K562 (cell line): ENCODE data around the gene C13orf46. TPM values are rescaled to one million over a fixed set of nuclear protein-coding genes. Genes with fewer than 3 reads are reported as not detected.

ENCODE experiments used
- ATAC-seq: fragments of 200-7000 bp; cut with Tn5 transposase; 3 replicates; pipeline ENCODE4 v1.9.1; 2020; ENCODE audit warnings: moderate library complexity
- BruUV-seq: library from RNA; stranded (reverse); fragments of 400-500 nt; replicated peaks from 2 replicates; lab custom pipeline; 2021; lab: Mats Ljungman, UMichigan
- CTCF ChIA-PET: fragments of 300-600 bp; formaldehyde crosslinking; extraction: SDS; loops from one replicate; lab custom pipeline; 2021; ENCODE audit warnings: low intra/inter-chr PET ratio; lab: Yijun Ruan, JAX
- POLR2A ChIA-PET: fragments of 300-600, 350-650 bp; sonication (Branson Sonifier 250); formaldehyde crosslinking; extraction: SDS; loops from one replicate; lab custom pipeline; 2021; ENCODE audit warnings: antibody characterized with exemption, inconsistent platforms; lab: Yijun Ruan, JAX
- DNase-seq, 4 experiments: peaks; one replicate each; pipeline versions ENCODE4 v3.0.0 to v3.0.0-alpha.2; 2011 to 2018; ENCODE audit warnings: low spot score in 3 of 4, mixed read lengths in 3 of 4; ENCODE audit errors: extremely low read depth in 1 of 4
- FAIRE-seq: peaks from 2 replicates; lab custom pipeline; 2011; peaks lifted over from hg19 to GRCh38; lab: Jason Lieb, UNC
- H2AFZ ChIP-seq: 2 replicates; pipeline ENCODE4 v1.6.0; 2011; ENCODE audit warnings: low read depth, low read length, control low read depth, inconsistent platforms
- H3K27ac ChIP-seq: fragments of 200-600 bp; 3 replicates; pipeline ENCODE4 v1.8.0; 2011; ENCODE audit warnings: low read depth, mild to moderate bottlenecking, control low read depth, inconsistent platforms, low read length, moderate library complexity, mixed read lengths; ENCODE audit errors: extremely low read depth
- H3K27me3 ChIP-seq, 2 experiments: fragments of 300-600 bp in 1 of 2; 2 replicates in 1 of 2; 3 replicates in 1 of 2; pipeline versions ENCODE4 v1.6.0 to v1.8.0; 2011; ENCODE audit warnings: inconsistent platforms in 2 of 2, low read length in 2 of 2, mild to moderate bottlenecking in 1 of 2, mixed read lengths in 1 of 2, moderate library complexity in 1 of 2; ENCODE audit not compliant: control insufficient read depth in 2 of 2, insufficient read depth in 2 of 2
- H3K36me3 ChIP-seq: fragments of 300-600 bp; 3 replicates; pipeline ENCODE4 v1.8.0; 2011; ENCODE audit warnings: mild to moderate bottlenecking, low read length, inconsistent platforms; ENCODE audit not compliant: control insufficient read depth, insufficient read depth
- H3K4me1 ChIP-seq, 2 experiments: fragments of 200-600 bp in 1 of 2; replicated peaks in 1 of 2; 2 replicates in 1 of 2; 3 replicates in 1 of 2; pipeline versions ENCODE4 v1.5.1 to v1.8.0; 2011; ENCODE audit warnings: inconsistent platforms in 2 of 2, low read length in 2 of 2, mild to moderate bottlenecking in 1 of 2, mixed read lengths in 1 of 2, moderate library complexity in 1 of 2; ENCODE audit not compliant: control insufficient read depth in 2 of 2, insufficient read depth in 2 of 2
- H3K4me2 ChIP-seq: 2 replicates; pipeline ENCODE4 v1.6.1; 2011; ENCODE audit warnings: low read length, control low read depth, inconsistent platforms, mixed read lengths; ENCODE audit not compliant: insufficient read depth
- H3K4me3 ChIP-seq: fragments of 200-600 bp; sonication (generic), shearing (Covaris generic); 2 replicates; pipeline ENCODE4 v1.5.1; 2016; ENCODE audit warnings: control low read depth, inconsistent platforms
- H3K79me2 ChIP-seq: fragments of 200-600 bp; 3 replicates; pipeline ENCODE4 v1.8.0; 2011; ENCODE audit warnings: low read length, inconsistent platforms; ENCODE audit not compliant: control insufficient read depth, insufficient read depth
- H3K9ac ChIP-seq, 2 experiments: 2 replicates each; pipeline versions ENCODE4 v1.6.0 to v1.6.1; 2011; ENCODE audit warnings: low read depth in 2 of 2, low read length in 2 of 2, control low read depth in 1 of 2, inconsistent platforms in 1 of 2, mild to moderate bottlenecking in 1 of 2, mixed read lengths in 1 of 2; ENCODE audit not compliant: insufficient read depth in 1 of 2
- H3K9me1 ChIP-seq: one replicate; pipeline ENCODE4 v1.6.0; 2011; ENCODE audit warnings: inconsistent platforms, mild to moderate bottlenecking, low read length, moderate library complexity; ENCODE audit not compliant: control insufficient read depth, insufficient read depth
- H3K9me3 ChIP-seq: replicated peaks from 2 replicates; pipeline ENCODE4 v1.5.1; 2011; ENCODE audit warnings: low read depth, low read length, inconsistent platforms; ENCODE audit not compliant: control insufficient read depth, insufficient read depth
- H4K20me1 ChIP-seq: replicated peaks from 2 replicates; pipeline ENCODE4 v1.6.1; 2011; ENCODE audit warnings: low read length, inconsistent platforms, mixed read lengths; ENCODE audit not compliant: control insufficient read depth, insufficient read depth
- CBFA2T3 ChIP-seq: fragments of 450-650 bp; IDR thresholded peaks from 2 replicates; pipeline ENCODE4 v1.6.1; 2017
- JUND ChIP-seq, 2 experiments: IDR thresholded peaks; 2 replicates in 1 of 2; 3 replicates in 1 of 2; pipeline ENCODE4 v1.6.1; 2011; ENCODE audit warnings: borderline replicate concordance in 2 of 2, low read depth in 2 of 2, low read length in 2 of 2, improper control_type of control experiment in 1 of 2, missing biosample characterization in 1 of 2, missing genetic modification characterization in 1 of 2, missing genetic modification reagents in 1 of 2
- NONO ChIP-seq, 2 experiments: fragments of 200-400 bp in 1 of 2; fragments of 450-650 bp in 1 of 2; formaldehyde crosslinking in 1 of 2; IDR thresholded peaks; 2 replicates each; pipeline ENCODE4 v1.6.1; 2017; ENCODE audit warnings: low read depth in 2 of 2, mild to moderate bottlenecking in 2 of 2, moderate library complexity in 2 of 2, low read length in 1 of 2
- RAD21 ChIP-seq, 2 experiments: fragments of 250-450 bp in 1 of 2; fragments of 450-650 bp in 1 of 2; sonication (Bioruptor Pico) in 1 of 2; formaldehyde crosslinking in 1 of 2; IDR thresholded peaks in 1 of 2; conservative IDR thresholded peaks in 1 of 2; 2 replicates each; pipeline versions ENCODE4 v1.4.0 to v1.8.0; 2020 to 2022; ENCODE audit warnings: mild to moderate bottlenecking in 2 of 2, moderate library complexity in 1 of 2
- XRCC3 ChIP-seq: fragments of 450-650 bp; IDR thresholded peaks from 2 replicates; pipeline ENCODE4 v1.6.1; 2017; ENCODE audit warnings: mild to moderate bottlenecking, moderate library complexity
- ZNF263 ChIP-seq: sonication (generic); formaldehyde crosslinking; IDR thresholded peaks from 2 replicates; pipeline ENCODE4 v1.8.0; 2022; ENCODE audit warnings: mild to moderate bottlenecking, missing genetic modification reagents, borderline replicate concordance
- WGBS: fragments of 100-300 bp; shearing (Covaris generic); methylation state at CpG from one replicate; pipeline ENCODE4 v1.1.6; 2016; ENCODE audit warnings: low coverage, mixed read lengths; ENCODE audit not compliant: insufficient coverage; ENCODE audit errors: missing lambda C conversion rate; 5-methylcytosine and 5-hydroxymethylcytosine counted together
- in situ Hi-C: fragments of 300-500 bp; cut with MboI; formaldehyde crosslinking; loops from 4 replicates; pipeline ENCODE4 v1.15.0; 2018; ENCODE audit warnings: inconsistent platforms, mixed read lengths
- intact Hi-C: fragments of 100-400 bp; cut with micrococcal nuclease; formaldehyde crosslinking; loops from 2 replicates; pipeline ENCODE4 v1.14.2; 2022
- polyA plus RNA-seq, 8 experiments: library from polyadenylated mRNA; depleted of rRNA in 4 of 8; stranded (reverse) in 5 of 8; unstranded in 3 of 8; fragments of >200 nt; fragmentation: Nextera tagmentation in 2 of 8; fragmentation: Illumina TruSeq in 1 of 8; extraction: Ambion mirVana in 2 of 8; extraction: Trizol in 1 of 8; gene quantifications; 2 replicates each; pipeline versions ENCODE4 v1.2.1 to v1.2.3, GENCODE V29; 2011 to 2014; ENCODE audit warnings: inconsistent platforms in 1 of 8, missing spikeins in 1 of 8
- total RNA-seq, 7 experiments: library from RNA; depleted of rRNA in 6 of 7; stranded (reverse); fragments of >200 nt in 6 of 7; fragmentation: Illumina TruSeq in 2 of 7; extraction: Trizol in 2 of 7; gene quantifications; 2 replicates each; pipeline versions ENCODE4 v1.2.1 to v1.2.3, GENCODE V29; 2011 to 2021; ENCODE audit warnings: low replicate concordance in 1 of 7
- TF ChIP-seq, protein P1 (sequence below), 2 experiments: fragments of 450-650 bp; formaldehyde crosslinking in 1 of 2; IDR thresholded peaks; 2 replicates each; pipeline versions ENCODE4 v1.4.0 to v1.6.1; 2014 to 2020; ENCODE audit warnings: mild to moderate bottlenecking in 2 of 2, borderline replicate concordance in 1 of 2, low read depth in 1 of 2
- TF ChIP-seq, protein P2 (sequence below): fragments of 450-650 bp; formaldehyde crosslinking; conservative IDR thresholded peaks from 2 replicates; pipeline ENCODE4 v1.4.0; 2022; ENCODE audit warnings: mild to moderate bottlenecking, missing genetic modification characterization

C13orf46 gene
- total and polyA plus RNA-seq, 9 of the 15 experiments (the other 6 are each of a cell fraction or from before 2014, with no cell fraction given) = 0.04 to 0.24 (median 0.05) TPM; not detected in 4

DNA sequence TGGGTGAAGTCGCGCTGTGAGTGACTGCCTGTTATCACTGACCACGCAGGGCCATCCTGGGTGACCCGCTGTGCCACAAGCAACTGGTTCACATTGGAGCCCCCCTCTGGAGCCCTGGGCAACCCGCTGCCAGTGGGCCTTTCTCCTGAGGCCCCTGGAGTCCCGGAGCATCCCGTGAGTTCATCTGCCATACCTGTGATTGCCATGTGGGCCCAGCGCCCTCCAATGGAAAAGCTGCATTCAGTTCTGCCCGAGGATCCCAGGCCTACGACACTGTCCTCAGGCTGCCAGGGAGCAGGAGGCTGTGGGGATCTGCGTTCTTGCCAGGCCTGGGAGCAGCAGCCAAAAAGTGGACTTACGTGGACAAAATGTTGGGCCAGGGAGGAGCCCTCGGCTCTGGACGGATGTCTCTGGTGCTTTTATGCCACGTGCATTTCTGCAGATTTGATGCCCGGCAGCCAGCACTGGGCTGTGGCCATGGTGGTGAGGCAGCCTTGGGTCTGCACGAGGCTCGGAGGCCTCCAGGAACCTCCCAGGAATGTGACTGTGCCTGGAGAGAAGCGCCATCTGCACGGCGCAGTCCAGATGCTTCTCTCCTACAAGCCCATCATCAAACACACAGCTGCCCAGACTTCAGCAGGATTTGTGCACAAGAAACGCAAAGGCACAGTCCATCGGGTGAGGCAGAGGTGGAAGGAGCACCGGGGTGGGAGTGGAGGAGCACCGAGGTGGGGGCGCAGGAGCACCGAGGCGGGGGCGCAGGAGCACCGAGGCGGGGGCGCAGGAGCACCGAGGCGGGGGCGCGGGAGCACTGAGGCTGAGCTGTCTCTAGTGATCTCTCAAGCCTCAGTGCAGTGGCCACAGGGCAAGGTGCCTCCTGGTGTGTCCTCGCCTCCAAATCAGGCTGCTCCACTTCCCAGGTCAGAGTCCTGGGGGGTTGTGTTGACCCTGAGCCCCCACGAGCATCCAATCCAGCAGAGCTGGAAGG, 44.0 kb downstream of the C13orf46 start:
- ATAC-seq (no peak), DNase-seq (no peak), FAIRE-seq (no peak)
- Histone ChIP-seq H3K4me1 (peaks cover 0 to 3% of the 10 kb centered on the region in 2 experiments; a peak in 1 of 5 replicates), H3K27me3 (peaks cover 24 to 75% of the 10 kb centered on the region in 2 experiments; a peak in 4 of 5 replicates), H2AFZ (no peak overlapping the region), H3K9me3 (no peaks in the 10 kb centered on the region), H3K4me3 (no peak overlapping the region), H3K4me2 (no peak overlapping the region), H3K27ac (no peak overlapping the region), H3K36me3 (no peaks in the 10 kb centered on the region), H3K9me1 (no peaks in the 10 kb centered on the region), H3K79me2 (no peaks in the 10 kb centered on the region), H4K20me1 (no peaks in the 10 kb centered on the region), H3K9ac (no peak overlapping the region)
- intact Hi-C loops (no loop called here), in situ Hi-C loops (loop anchor here (10.0 kb wide), 1 partner anchor 195 kb away; no protein-coding TSS in a partner anchor)
- POLR2A ChIA-PET = interaction anchor here (0.6 to 1.2 kb wide), 3 partner anchors 9 to 12 kb away, joined by 3 to 4 read pairs (median 3); no protein-coding TSS in a partner anchor
- CTCF ChIA-PET = no interaction called here
- 7% methylated on average over 18 of the region's 38 CpGs for WGBS
- BruUV-seq = no TSS peak
- 0 out of 4 replicates have a peak, but pooled peaks of 1 of the 2 experiments have one; percentile 8 for TF ChIP-seq RAD21 (CRISPR knock-in tag; conservative IDR thresholded peaks at IDR 0.05 in 1 of 2, IDR thresholded peaks at IDR 0.05 in 1 of 2)
- no peak for TF ChIP-seq XRCC3
- no peak for TF ChIP-seq NONO (IDR thresholded peaks at IDR 0.05; ENCODE audit: low read depth in 2 of 2, low read length in 1 of 2)
- TF ChIP-seq ZNF263 (CRISPR knock-in tag) = peak; percentile 70
- no peak for TF ChIP-seq JUND (IDR thresholded peaks at IDR 0.05; ENCODE audit: borderline replicate concordance, low read depth, low read length)
- TF ChIP-seq JUND (tag; IDR thresholded peaks at IDR 0.05; ENCODE audit: borderline replicate concordance, low read depth, low read length) = no peak
- no peak for TF ChIP-seq CBFA2T3
- TF ChIP-seq, protein P1, sequence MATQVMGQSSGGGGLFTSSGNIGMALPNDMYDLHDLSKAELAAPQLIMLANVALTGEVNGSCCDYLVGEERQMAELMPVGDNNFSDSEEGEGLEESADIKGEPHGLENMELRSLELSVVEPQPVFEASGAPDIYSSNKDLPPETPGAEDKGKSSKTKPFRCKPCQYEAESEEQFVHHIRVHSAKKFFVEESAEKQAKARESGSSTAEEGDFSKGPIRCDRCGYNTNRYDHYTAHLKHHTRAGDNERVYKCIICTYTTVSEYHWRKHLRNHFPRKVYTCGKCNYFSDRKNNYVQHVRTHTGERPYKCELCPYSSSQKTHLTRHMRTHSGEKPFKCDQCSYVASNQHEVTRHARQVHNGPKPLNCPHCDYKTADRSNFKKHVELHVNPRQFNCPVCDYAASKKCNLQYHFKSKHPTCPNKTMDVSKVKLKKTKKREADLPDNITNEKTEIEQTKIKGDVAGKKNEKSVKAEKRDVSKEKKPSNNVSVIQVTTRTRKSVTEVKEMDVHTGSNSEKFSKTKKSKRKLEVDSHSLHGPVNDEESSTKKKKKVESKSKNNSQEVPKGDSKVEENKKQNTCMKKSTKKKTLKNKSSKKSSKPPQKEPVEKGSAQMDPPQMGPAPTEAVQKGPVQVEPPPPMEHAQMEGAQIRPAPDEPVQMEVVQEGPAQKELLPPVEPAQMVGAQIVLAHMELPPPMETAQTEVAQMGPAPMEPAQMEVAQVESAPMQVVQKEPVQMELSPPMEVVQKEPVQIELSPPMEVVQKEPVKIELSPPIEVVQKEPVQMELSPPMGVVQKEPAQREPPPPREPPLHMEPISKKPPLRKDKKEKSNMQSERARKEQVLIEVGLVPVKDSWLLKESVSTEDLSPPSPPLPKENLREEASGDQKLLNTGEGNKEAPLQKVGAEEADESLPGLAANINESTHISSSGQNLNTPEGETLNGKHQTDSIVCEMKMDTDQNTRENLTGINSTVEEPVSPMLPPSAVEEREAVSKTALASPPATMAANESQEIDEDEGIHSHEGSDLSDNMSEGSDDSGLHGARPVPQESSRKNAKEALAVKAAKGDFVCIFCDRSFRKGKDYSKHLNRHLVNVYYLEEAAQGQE (IDR thresholded peaks at IDR 0.05; ENCODE audit: borderline replicate concordance) = no peak
- TF ChIP-seq, protein P1 (CRISPR knock-in tag; IDR thresholded peaks at IDR 0.05; ENCODE audit: low read depth) = no peak
- TF ChIP-seq, protein P2, sequence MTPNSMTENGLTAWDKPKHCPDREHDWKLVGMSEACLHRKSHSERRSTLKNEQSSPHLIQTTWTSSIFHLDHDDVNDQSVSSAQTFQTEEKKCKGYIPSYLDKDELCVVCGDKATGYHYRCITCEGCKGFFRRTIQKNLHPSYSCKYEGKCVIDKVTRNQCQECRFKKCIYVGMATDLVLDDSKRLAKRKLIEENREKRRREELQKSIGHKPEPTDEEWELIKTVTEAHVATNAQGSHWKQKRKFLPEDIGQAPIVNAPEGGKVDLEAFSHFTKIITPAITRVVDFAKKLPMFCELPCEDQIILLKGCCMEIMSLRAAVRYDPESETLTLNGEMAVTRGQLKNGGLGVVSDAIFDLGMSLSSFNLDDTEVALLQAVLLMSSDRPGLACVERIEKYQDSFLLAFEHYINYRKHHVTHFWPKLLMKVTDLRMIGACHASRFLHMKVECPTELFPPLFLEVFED (CRISPR knock-in tag) = no peak
